Measurements from ENCODE around the gene CFAP53. TPM values are rescaled to one million over a fixed set of nuclear protein-coding genes. Genes with fewer than 3 reads are reported as not detected.

The CFAP53 gene
- total and polyA plus RNA-seq, 8 donors, result 0.25 to 1.5 (median 0.39) TPM

GRCh38 chr18:50285071-50285470, 18.8 kb upstream of the CFAP53 start:
- ATAC-seq (no peak), FAIRE-seq (no peak), DNase-seq (peak in 3 of 6 donors; percentile 27 to 78 (median 48))
- intact Hi-C loops (cut with DNase I), result no loop called here
- WGBS, 2 donors, result 92 to 93% methylated on average over 13 of the region's 13 CpGs
- Histone ChIP-seq H3K4me3 (no peak overlapping the region), H3K36me3 (peaks cover 0 to 5% (median 0%) of the 10 kb centered on the region in 3 donors), H3K4me1 (peaks cover 2 to 11% (median 5%) of the 10 kb centered on the region in 3 donors), H3K9me3 (no peaks in the 10 kb centered on the region), H3K27ac (no peak overlapping the region), H3K27me3 (no peaks in the 10 kb centered on the region)
- TF ChIP-seq CTCF (IDR thresholded peaks at IDR 0.05), result no peak

- H3K27ac ChIP-seq, result no peak overlapping the region
- H3K27me3 ChIP-seq, result no peaks in the 10 kb centered on the region
- no peaks in the 10 kb centered on the region for H3K9me3 ChIP-seq
- intact Hi-C loops (cut with DNase I), result no loop called here
- WGBS, 2 donors, result 92 to 94% methylated on average over 15 of the region's 15 CpGs
- H3K4me3 ChIP-seq, result no peak overlapping the region
- no peak for ATAC-seq
- no peak for FAIRE-seq
- peak in 1 of 6 donors; percentile 38 for DNase-seq
- TF ChIP-seq CTCF (IDR thresholded peaks at IDR 0.05), result no peak
- H3K4me1 ChIP-seq, result peaks cover 9 to 18% (median 12%) of the 10 kb centered on the region in 3 donors
- H3K36me3 ChIP-seq, result peaks cover 0 to 5% (median 0%) of the 10 kb centered on the region in 3 donors
Observed at GRCh38 chr18:50284255-50284885, 18.1 kb upstream of the CFAP53 start.

GRCh38 chr18:50283469-50284209, 17.3 kb upstream of the CFAP53 start:
- no peak for TF ChIP-seq CTCF (IDR thresholded peaks at IDR 0.05)
- Histone ChIP-seq H3K27ac (no peak overlapping the region), H3K9me3 (no peaks in the 10 kb centered on the region), H3K36me3 (peaks cover 0 to 5% (median 0%) of the 10 kb centered on the region in 3 donors), H3K4me3 (no peak overlapping the region), H3K27me3 (no peaks in the 10 kb centered on the region), H3K4me1 (peaks cover 9 to 21% (median 18%) of the 10 kb centered on the region in 3 donors)
- WGBS, 2 donors, result 89 to 90% methylated on average over 29 of the region's 29 CpGs
- no peak for FAIRE-seq
- intact Hi-C loops (cut with DNase I), result no loop called here
- ATAC-seq, result no peak
- peak in 1 of 6 donors; percentile 54 for DNase-seq

- intact Hi-C loops (cut with DNase I), result no loop called here
- Histone ChIP-seq H3K9me3 (no peaks in the 10 kb centered on the region), H3K27ac (no peak overlapping the region), H3K4me3 (no peak overlapping the region), H3K27me3 (no peaks in the 10 kb centered on the region), H3K36me3 (peaks cover 0 to 5% (median 0%) of the 10 kb centered on the region in 3 donors), H3K4me1 (peaks cover 9 to 21% (median 14%) of the 10 kb centered on the region in 3 donors)
- peak in 3 of 6 donors; percentile 37 to 80 (median 56) for DNase-seq
- no peak for FAIRE-seq
- TF ChIP-seq CTCF (IDR thresholded peaks at IDR 0.05), result no peak
- ATAC-seq, result no peak
- WGBS, 2 donors, result 91% methylated on average over 42 of the region's 42 CpGs
Observed at GRCh38 chr18:50282521-50283335, 16.4 kb upstream of the CFAP53 start.
